ENCODE data around the gene XCL2. TPM values are rescaled to one million over a fixed set of nuclear protein-coding genes. Genes with fewer than 3 reads are reported as not detected.

XCL2 gene
- not detected in 2 replicates for total RNA-seq

GRCh38 chr1:168543840-168544498, at the start of gene XCL2:
XCL2 (minus strand) TSS chr1:168543997; CDS start chr1:168543964, 33 bp downstream.

GRCh38 chr1:168576245-168576688, 32.5 kb upstream of the XCL2 start, which contains the start of gene XCL1:
XCL1 (plus strand) TSS chr1:168576605; CDS start chr1:168576638, 33 bp downstream.

Other genes starting within 250 kb of the XCL2 start
- gene XCL1, start 32.6 kb upstream of the XCL2 start, total RNA-seq: not detected in 2 replicates
- gene DPT, start 185.2 kb upstream of the XCL2 start, total RNA-seq: not detected in 2 replicates